Transverse colon (tissue), 4 donors: ENCODE results near the gene GBX2.

Source experiments
- EP300 ChIP-seq: sonication (generic); formaldehyde crosslinking; IDR thresholded peaks from one replicate; pipeline ENCODE4 v1.6.1; 2017; ENCODE audit warnings: antibody characterized with exemption, low read depth
- POLR2A ChIP-seq: fragments of 450-650 bp; IDR thresholded peaks from one replicate; pipeline ENCODE4 v1.6.1; 2016; ENCODE audit warnings: antibody characterized with exemption, mild to moderate bottlenecking, moderate library complexity
- POLR2AphosphoS5 ChIP-seq, 3 donors: sonication (generic); formaldehyde crosslinking; IDR thresholded peaks; one replicate each; pipeline ENCODE4 v1.6.1; 2016; ENCODE audit warnings: antibody characterized with exemption in 3 of 3
- TF ChIP-seq, protein P1 (sequence below), 5 experiments: fragments of 200-600 bp in 3 of 5; fragments of 450-650 bp in 2 of 5; sonication (generic) in 3 of 5; IDR thresholded peaks; 1 replicate in 2 of 5; 2 replicates in 3 of 5; pipeline ENCODE4 v1.5.1; 2016 to 2017; ENCODE audit warnings: antibody characterized with exemption in 5 of 5, inconsistent platforms in 3 of 5, mild to moderate bottlenecking in 2 of 5, moderate library complexity in 1 of 5

DNA sequence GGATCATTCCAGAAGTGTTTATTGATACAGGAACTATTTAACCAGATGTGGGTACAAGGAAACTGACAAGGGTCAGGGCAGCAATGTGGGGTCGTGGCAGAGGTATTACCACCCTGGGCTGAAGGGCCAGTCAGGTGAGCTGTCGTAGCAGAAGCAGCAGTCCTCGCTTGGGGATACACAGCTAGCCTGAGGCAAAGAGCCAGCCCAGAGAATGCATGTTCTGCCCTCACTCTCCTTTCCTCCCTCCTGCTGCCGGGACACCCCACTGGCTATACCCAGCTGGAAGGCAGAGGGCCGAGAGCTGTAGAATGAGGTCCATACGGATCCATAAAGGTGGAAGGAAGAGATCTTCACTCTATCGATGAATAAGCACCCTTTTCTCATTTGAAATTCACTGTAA, 32.2 kb upstream of the GBX2 start:
- TF ChIP-seq, protein P1, sequence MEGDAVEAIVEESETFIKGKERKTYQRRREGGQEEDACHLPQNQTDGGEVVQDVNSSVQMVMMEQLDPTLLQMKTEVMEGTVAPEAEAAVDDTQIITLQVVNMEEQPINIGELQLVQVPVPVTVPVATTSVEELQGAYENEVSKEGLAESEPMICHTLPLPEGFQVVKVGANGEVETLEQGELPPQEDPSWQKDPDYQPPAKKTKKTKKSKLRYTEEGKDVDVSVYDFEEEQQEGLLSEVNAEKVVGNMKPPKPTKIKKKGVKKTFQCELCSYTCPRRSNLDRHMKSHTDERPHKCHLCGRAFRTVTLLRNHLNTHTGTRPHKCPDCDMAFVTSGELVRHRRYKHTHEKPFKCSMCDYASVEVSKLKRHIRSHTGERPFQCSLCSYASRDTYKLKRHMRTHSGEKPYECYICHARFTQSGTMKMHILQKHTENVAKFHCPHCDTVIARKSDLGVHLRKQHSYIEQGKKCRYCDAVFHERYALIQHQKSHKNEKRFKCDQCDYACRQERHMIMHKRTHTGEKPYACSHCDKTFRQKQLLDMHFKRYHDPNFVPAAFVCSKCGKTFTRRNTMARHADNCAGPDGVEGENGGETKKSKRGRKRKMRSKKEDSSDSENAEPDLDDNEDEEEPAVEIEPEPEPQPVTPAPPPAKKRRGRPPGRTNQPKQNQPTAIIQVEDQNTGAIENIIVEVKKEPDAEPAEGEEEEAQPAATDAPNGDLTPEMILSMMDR (IDR thresholded peaks at IDR 0.05), result no peak
- TF ChIP-seq POLR2A (no peak), EP300 (no peak), POLR2AphosphoS5 (IDR thresholded peaks at IDR 0.05) (no peak)
